ENCODE data around the gene UBAC1.

Gene UBAC1

GRCh38 chr9:135885100-135885853 is 75.9 kb downstream of the UBAC1 start:
- no peak for DNase-seq (ENCODE audit: extremely low read depth in 1 of 2, low read depth in 1 of 2)

DNA sequence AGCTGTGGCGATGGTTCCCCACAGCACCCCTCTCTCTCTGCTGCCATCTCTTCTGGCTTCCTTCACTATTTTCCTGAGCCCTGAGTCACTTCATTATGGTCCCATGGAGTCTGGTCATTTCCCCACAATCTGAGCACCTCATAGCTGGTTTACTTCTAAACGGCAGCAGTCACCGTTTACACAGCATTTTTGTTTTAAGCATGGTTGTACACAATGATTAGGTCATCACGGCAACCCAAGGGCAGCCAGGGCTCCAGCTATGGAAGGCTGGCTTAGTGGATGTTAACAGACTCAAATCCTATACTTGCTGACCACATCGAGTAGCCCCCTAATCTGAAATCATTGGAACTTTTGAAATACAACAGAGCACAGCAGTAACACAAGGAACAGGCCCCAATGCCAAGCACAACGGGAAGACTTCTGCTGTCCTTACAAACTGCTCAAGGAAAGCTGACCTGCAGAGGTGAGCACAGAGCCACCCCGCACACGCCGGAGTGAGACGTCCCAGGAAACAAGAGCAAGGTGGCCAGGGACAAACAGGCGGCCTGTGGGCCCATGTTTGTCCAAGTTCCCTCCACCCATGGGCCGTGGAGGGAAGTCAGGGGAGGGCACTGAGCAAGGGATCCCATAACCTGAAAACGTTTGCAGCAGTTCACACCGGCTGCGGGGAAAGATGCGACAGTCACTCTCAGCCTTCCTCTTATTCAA is 76.7 kb downstream of the UBAC1 start:
- DNase-seq (ENCODE audit: extremely low read depth in 1 of 2, low read depth in 1 of 2) = no peak

DNA sequence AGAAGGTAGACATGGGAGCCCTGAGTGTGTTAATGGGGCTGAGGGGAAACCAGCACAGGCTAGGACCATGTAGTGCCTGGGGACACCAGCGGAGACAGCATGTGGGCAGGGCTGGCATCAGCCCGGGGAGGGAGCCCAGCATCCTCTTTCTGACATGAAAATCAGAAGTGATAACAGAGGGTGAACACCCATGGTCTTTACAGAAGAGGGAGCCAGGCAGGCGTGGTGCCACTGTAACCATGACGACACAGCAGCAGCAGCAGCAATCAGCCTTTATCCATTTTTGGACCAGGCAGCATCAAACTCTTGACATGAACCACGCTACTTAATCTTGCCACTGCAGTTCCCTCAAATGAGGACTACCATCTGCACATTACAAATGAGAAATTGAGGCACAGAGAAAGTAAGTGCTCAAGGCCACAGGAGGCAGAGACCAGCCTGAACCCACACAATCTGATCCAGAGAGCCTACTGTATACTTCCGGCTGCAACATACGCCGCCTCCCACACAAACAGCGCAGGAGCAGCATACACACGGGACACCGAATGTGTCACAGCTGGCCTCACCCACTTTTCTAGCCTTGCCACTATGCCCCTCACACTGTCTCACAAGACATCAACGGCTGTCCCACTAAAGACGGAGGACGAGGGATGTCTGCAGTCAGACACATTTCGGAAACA is 77.6 kb downstream of the UBAC1 start:
- no peak for DNase-seq (ENCODE audit: extremely low read depth in 1 of 2, low read depth in 1 of 2)
